Effector memory CD8-positive, alpha-beta T cell (primary cell): ENCODE results near the gene ARID1B.
"Not testable (repeated sequence)": the region's sequence is repeated elsewhere in the genome, so short reads cannot be mapped to it uniquely, and the experiment has no call there.

Experiments used
- ATAC-seq: fragments of 150-1000 bp; cut with Tn5 transposase; replicated peaks from 2 replicates; pipeline ENCODE4 v1.10.0; 2021; ENCODE audit warnings: mild to moderate bottlenecking, moderate library complexity
- DNase-seq, 3 experiments: peaks; one replicate each; pipeline ENCODE4 v3.0.0; 2021
- H3K27ac Mint-ChIP-seq, 2 donors: one replicate each; pipeline ENCODE4 v1.8.0; 2022; ENCODE audit warnings: mild to moderate bottlenecking in 2 of 2, mixed read lengths in 2 of 2, moderate library complexity in 2 of 2
- H3K27me3 Mint-ChIP-seq, 2 donors: one replicate each; pipeline ENCODE4 v1.8.0; 2022; ENCODE audit warnings: mixed read lengths in 2 of 2
- H3K36me3 Mint-ChIP-seq: one replicate; pipeline ENCODE4 v1.8.0; 2022; ENCODE audit warnings: mild to moderate bottlenecking, moderate library complexity, mixed read lengths; ENCODE audit not compliant: insufficient read depth
- H3K4me1 Mint-ChIP-seq, 2 donors: one replicate each; pipeline ENCODE4 v1.8.0; 2022; ENCODE audit warnings: low read depth in 2 of 2, mixed read lengths in 2 of 2
- H3K4me3 Mint-ChIP-seq, 2 donors: one replicate each; pipeline ENCODE4 v1.8.0; 2022; ENCODE audit warnings: mild to moderate bottlenecking in 2 of 2, mixed read lengths in 2 of 2, moderate library complexity in 2 of 2
- H3K9me3 Mint-ChIP-seq, 2 donors: one replicate each; pipeline ENCODE4 v1.8.0; 2022; ENCODE audit warnings: mixed read lengths in 2 of 2

ARID1B gene

DNA sequence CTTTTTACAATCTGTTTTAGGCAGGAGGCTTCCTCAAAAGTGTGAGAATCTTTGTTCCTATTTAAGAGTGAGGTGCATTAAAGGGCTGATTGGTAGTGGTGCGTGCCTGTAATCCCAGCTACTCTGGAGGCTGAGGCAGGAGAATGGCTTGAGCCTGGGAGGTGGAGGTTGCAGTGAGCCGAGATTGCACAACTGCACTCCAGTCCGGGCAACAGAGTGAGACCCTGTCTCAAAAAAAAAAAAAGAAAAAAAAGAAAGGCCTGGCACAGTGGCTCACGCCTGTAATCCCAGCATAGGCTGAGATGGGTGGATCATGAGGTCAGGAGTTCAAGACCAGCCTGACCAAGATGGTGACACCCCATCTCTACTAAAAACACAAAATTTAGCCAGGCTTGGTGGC lies 205.7 kb downstream of the ARID1B start:
- not testable (repeated sequence) for ATAC-seq, DNase-seq, H3K27me3 Mint-ChIP-seq, H3K9me3 Mint-ChIP-seq, H3K36me3 Mint-ChIP-seq
- H3K4me3 Mint-ChIP-seq: peak overlapping the region in 1 of 2 donors; percentile 27
- peak overlapping the region in 1 of 2 donors; percentile 8 for H3K27ac Mint-ChIP-seq
- peaks cover 60 to 77% of the 10 kb centered on the region in 2 donors for H3K4me1 Mint-ChIP-seq

DNA sequence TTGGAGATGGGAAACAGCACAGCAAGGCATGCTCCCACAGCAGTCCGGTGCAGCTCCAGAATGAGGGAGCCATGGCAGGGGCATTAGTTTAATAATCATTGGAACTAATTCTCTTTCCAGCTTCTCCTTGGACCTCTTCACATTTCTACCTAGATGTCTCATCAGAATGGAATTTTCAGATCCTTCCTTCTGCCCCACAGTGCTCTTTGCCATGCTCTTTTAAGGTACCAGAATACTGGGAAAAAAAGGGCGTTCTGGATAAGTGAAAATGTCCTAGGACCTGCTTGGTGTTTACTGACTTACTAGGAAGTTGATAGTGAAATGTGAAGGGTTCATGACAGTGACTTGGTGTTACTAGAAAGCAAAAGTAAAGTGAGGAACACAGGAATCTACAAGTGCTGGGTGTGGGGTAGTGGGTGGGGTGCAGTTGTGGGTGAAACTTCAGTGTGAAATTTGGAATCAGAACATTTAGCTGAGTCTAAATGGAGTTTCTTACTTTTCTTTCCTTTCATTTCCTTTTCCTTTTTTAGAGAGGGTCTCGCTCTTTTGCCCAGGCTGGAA lies 207.1 kb downstream of the ARID1B start:
- no peak for DNase-seq
- H3K27ac Mint-ChIP-seq: peak overlapping the region in 1 of 2 donors; percentile 73
- ATAC-seq: peak; percentile 50
- no peaks in the 10 kb centered on the region for H3K27me3 Mint-ChIP-seq
- peak overlapping the region; percentile 50 to 53 for H3K4me3 Mint-ChIP-seq
- no peaks in the 10 kb centered on the region for H3K9me3 Mint-ChIP-seq
- peaks cover 5% of the 10 kb centered on the region for H3K36me3 Mint-ChIP-seq
- peaks cover 64 to 74% of the 10 kb centered on the region in 2 donors for H3K4me1 Mint-ChIP-seq

DNA sequence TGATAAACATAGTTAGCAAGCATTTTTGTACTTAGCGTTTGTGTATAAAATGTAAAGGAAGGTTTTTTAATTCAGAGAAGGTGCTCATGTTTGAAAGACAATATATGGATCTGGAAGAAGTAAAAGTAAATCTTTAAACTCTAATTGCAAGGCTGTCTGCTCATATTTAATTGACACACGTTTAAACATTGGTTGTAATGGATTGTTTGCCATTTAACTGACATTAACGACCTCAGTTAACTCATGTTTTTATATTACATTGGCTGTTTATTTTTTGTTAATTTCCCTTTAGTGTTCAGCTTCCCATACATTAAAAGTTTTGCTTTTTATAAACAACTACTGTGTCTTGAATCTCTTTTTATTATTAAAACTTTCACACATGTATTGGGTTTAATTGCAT lies 208.1 kb downstream of the ARID1B start:
- no peak overlapping the region for H3K4me3 Mint-ChIP-seq
- H3K27me3 Mint-ChIP-seq: no peaks in the 10 kb centered on the region
- ATAC-seq (no peak), DNase-seq (no peak)
- peaks cover 68 to 72% of the 10 kb centered on the region in 2 donors for H3K4me1 Mint-ChIP-seq
- H3K27ac Mint-ChIP-seq: no peak overlapping the region
- H3K9me3 Mint-ChIP-seq: no peaks in the 10 kb centered on the region
- H3K36me3 Mint-ChIP-seq: peaks cover 5% of the 10 kb centered on the region

DNA sequence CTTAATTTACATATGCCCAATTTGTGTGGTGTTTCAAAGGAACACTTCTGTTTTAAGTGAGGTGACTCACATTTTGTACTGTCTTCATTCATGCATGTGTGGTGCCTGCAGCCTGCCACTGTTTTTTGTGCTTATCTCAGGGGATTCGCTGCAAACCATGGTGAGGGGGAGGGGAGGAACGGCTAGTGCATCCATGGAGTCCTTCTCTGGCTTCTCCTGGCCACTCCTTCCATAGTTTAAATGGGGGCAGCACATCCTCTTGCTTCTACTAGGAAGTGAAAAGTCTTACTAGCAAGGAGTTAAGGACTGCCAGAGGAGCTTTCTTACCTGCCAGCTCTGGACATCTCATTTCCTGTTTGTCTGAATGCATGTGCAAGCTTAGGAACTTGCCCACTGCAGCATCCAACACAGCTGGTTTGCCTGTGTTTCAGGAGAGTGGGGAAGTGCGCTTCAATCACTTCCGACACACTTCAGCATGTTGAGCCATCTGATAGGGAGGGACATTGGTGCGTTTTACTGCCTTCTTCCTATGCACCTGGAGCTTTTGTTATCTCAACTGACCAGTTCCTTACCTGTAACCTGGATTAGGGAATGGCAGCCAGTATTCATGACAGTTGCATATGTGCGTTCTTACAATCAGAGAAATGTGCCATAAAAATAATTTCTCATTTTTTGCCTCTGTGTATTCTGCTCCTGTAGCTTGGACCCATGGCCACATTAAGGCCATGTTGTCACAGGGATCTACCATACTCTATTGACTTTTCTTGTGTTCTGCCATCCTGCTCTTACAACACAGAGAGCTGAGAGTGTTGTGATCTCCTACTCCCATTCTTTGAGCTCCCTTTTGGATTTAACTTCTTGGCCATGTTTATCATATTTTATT lies 211.3 kb downstream of the ARID1B start:
- ATAC-seq: peak; percentile 27
- peak overlapping the region; percentile 5 to 20 for H3K27ac Mint-ChIP-seq
- H3K36me3 Mint-ChIP-seq: no peaks in the 10 kb centered on the region
- DNase-seq: no peak
- H3K27me3 Mint-ChIP-seq: no peaks in the 10 kb centered on the region
- H3K4me1 Mint-ChIP-seq: peaks cover 52 to 55% of the 10 kb centered on the region in 2 donors
- no peaks in the 10 kb centered on the region for H3K9me3 Mint-ChIP-seq
- H3K4me3 Mint-ChIP-seq: no peak overlapping the region

DNA sequence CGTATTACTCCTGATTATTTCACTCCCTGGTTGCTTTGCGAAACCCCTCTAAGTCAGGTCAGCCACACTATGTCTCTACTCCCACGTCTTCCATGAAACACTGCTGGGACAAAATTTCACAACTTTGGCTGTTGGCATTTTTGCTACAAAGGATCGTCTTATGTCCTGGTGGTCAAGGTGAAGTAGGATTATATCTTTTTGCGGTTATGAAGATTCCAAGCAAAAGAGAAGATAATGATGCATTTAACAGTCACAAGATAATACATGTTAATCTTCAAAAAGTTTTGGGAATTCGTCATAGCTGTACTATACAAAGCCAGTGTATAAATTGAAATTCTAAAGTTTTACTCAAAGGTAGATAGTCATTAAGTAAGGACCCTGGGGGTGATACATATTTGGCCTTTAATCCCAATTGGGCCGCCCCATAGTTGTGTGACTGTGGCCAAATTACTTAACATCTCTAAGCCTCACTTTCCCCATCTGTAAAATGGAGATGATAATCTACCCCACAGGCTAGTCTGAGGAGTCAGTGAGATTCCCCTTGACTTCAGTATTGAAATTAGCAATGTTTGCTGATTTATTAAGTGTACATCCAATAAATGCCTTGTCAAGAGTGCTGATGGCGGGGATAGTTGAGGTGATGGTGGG lies 212.1 kb downstream of the ARID1B start:
- H3K27me3 Mint-ChIP-seq: no peaks in the 10 kb centered on the region
- H3K27ac Mint-ChIP-seq: peak overlapping the region in 1 of 2 donors; percentile 35
- no peak for DNase-seq
- no peak for ATAC-seq
- no peaks in the 10 kb centered on the region for H3K9me3 Mint-ChIP-seq
- peaks cover 45 to 47% of the 10 kb centered on the region in 2 donors for H3K4me1 Mint-ChIP-seq
- no peaks in the 10 kb centered on the region for H3K36me3 Mint-ChIP-seq
- H3K4me3 Mint-ChIP-seq: no peak overlapping the region

DNA sequence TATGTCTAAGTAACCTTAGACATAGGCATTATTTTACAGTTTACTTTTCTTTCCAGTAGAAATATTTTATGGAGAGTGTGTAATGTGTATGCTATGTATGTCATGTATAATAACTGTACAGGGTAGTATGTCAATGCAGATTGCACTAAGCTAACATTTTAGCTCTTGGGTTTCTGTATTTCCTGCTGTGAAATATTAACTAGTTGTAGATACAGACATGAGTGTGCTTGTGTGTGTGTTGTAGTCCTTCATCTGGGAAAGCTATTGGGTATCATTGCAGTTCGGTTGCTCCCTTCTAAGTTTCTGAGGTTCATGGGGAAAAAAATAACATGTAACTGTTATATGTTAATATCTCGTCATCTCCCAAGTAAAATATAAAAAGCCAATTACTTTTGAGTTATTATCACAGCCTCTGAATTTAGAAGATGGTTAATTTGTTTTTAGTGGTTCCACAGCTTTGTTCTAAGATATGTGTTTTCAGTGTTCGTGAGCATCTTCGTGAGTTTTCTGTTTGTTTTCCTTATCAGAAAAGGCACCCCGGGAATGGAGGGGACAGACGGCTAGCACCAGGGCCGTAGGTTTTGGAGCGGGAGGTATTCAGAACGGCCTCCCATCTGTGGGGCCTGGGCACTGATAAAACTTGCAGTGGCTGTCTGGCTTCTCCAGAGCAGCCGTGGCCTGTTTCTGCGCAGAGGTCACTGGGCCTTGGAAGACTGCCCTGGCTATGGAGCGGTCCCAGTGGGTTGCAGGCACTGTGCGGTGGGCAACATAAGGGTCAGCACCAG lies 215.0 kb downstream of the ARID1B start:
- H3K27ac Mint-ChIP-seq: peak overlapping the region; percentile 16 to 32
- H3K4me3 Mint-ChIP-seq: no peak overlapping the region
- DNase-seq: no peak
- H3K9me3 Mint-ChIP-seq: no peaks in the 10 kb centered on the region
- H3K27me3 Mint-ChIP-seq: no peaks in the 10 kb centered on the region
- no peak for ATAC-seq
- no peaks in the 10 kb centered on the region for H3K36me3 Mint-ChIP-seq
- H3K4me1 Mint-ChIP-seq: peaks cover 38 to 41% of the 10 kb centered on the region in 2 donors

DNA sequence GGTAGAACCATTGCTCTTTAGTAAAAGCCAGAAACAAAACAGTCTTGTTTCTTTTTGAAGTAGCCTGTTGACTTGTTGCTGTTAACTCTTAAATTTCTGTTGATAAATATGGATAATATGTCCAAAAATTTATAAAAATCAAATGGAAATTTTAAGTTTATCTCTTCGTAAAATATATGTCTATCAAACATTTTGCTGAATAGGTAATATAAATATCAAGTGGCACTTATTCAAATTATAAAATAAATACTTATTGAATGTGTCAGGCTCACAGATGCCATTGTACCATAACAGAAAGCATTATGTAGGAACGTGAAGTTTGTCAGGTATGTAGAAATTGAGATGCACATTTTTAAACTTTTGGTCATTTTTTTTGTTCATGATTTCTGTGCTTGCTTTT lies 216.5 kb downstream of the ARID1B start:
- DNase-seq: no peak
- ATAC-seq: no peak
- H3K36me3 Mint-ChIP-seq: no peaks in the 10 kb centered on the region
- H3K4me1 Mint-ChIP-seq: peaks cover 30 to 34% of the 10 kb centered on the region in 2 donors
- no peak overlapping the region for H3K4me3 Mint-ChIP-seq
- no peaks in the 10 kb centered on the region for H3K9me3 Mint-ChIP-seq
- no peak overlapping the region for H3K27ac Mint-ChIP-seq
- no peaks in the 10 kb centered on the region for H3K27me3 Mint-ChIP-seq

DNA sequence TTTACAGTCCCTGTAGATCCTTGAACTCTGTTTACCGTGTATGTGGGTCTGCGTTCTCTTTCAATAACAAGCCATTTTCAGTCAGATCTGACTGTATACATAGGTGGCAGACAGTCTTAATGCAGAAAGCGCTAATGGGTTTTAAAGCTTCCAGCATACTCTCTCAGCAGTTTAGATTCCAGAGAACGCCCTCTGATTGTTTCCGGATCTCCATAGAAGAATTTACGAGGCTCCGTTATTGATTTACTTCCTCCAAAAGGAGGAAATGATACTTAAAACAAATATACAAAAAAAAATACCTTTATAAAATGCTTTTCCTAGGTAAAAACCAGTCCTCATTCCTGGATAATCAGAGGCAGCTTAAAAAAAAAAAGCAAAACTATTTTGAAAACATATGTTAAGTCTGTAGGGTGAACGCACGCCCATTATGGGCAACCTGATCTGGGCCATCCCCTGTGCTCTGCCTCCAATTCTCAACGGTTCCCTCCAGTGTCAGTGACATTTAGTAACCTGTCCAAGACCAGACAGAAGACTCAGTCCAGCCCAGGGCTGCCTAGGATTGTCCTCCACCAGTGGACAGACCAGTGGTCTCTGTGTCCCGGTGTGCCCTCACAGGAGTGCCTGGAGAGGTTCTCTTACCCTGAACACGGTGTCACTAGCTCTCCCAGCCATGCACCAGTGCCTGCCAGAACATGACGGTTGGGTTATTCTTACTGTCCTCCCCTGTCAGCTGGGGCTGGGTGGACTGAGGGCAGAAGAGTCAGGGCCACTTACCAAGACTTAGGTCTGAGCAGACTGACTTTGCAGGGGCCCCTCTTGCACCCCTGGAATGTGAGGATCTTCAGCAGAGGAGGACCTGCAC lies 217.3 kb downstream of the ARID1B start:
- ATAC-seq (no peak), DNase-seq (no peak)
- H3K27ac Mint-ChIP-seq: no peak overlapping the region
- H3K4me1 Mint-ChIP-seq: peaks cover 25 to 30% of the 10 kb centered on the region in 2 donors
- no peaks in the 10 kb centered on the region for H3K36me3 Mint-ChIP-seq
- H3K4me3 Mint-ChIP-seq: no peak overlapping the region
- no peaks in the 10 kb centered on the region for H3K27me3 Mint-ChIP-seq
- no peaks in the 10 kb centered on the region for H3K9me3 Mint-ChIP-seq

DNA sequence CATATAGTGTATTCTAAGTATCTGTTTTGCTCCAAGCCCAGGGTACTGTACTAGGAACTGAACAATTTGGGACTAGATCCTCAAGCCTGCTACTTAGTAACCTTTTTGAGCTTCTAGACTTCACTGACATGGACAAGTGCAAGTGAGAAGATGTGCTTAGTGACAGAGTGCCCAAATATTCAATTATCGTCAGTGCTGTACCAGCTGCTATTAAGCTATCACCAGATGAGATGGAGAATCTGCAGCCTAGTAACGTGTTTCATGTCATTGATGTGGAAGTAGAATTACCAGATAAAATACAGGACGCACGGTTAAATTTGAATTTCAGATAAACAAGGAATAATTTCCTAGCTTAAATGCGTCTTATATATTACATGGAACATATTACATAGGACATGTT lies 218.3 kb downstream of the ARID1B start:
- ATAC-seq: no peak
- no peak overlapping the region for H3K27ac Mint-ChIP-seq
- peaks cover 25 to 33% of the 10 kb centered on the region in 2 donors for H3K4me1 Mint-ChIP-seq
- DNase-seq: no peak
- no peaks in the 10 kb centered on the region for H3K36me3 Mint-ChIP-seq
- no peaks in the 10 kb centered on the region for H3K27me3 Mint-ChIP-seq
- no peak overlapping the region for H3K4me3 Mint-ChIP-seq
- no peaks in the 10 kb centered on the region for H3K9me3 Mint-ChIP-seq

DNA sequence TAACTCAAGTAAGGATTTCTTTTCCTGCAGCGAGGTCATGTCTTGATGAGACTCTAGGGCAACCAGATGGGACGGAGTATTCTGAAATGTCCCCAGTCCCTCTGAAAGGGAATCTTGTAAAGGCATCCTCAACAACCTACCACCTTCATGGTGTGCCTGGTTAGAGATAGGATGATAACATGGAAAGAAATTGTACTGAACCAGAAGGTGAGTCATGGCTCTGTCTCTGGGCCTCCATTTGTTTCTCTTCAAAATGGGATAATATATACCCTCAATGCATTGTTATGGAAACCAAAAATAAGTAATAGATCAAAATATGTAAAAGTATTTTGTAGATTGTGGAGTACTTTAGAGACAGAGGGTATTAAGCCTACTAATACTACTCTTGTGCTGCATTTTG lies 219.1 kb downstream of the ARID1B start:
- Mint-ChIP-seq H3K27me3 (no peaks in the 10 kb centered on the region), H3K36me3 (no peaks in the 10 kb centered on the region), H3K9me3 (no peaks in the 10 kb centered on the region), H3K4me3 (no peak overlapping the region), H3K27ac (no peak overlapping the region), H3K4me1 (peaks cover 26 to 33% of the 10 kb centered on the region in 2 donors)
- ATAC-seq (no peak), DNase-seq (no peak)

DNA sequence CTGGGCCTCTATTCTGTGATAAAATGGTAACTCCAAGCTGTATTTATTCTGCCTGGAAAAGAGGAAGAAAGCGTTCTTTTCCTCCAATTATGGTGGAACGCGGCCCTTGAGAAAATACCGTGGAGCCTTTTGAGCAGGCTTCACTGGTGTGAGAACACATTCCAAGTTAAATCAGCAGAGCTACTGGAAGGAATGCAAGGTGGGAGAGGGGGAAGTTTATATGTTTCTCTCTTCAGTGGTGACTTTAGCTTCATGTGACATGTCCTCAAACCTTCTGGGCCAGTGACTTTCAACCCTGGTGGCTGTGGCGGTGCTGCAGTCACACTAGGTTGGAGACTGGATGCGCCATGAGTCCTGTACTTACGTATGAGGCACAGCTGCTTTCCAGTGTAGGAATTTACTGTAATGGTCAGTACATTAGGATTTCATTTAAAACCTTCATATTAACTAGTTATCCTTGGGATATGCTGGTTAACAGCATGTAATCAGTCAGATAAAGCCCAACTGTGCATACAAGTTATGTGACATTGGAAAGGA lies 221.7 kb downstream of the ARID1B start:
- DNase-seq (no peak), ATAC-seq (no peak)
- Mint-ChIP-seq H3K4me3 (no peak overlapping the region), H3K27me3 (no peaks in the 10 kb centered on the region), H3K36me3 (peaks cover 4% of the 10 kb centered on the region), H3K9me3 (no peaks in the 10 kb centered on the region), H3K4me1 (peaks cover 30 to 37% of the 10 kb centered on the region in 2 donors), H3K27ac (no peak overlapping the region)

DNA sequence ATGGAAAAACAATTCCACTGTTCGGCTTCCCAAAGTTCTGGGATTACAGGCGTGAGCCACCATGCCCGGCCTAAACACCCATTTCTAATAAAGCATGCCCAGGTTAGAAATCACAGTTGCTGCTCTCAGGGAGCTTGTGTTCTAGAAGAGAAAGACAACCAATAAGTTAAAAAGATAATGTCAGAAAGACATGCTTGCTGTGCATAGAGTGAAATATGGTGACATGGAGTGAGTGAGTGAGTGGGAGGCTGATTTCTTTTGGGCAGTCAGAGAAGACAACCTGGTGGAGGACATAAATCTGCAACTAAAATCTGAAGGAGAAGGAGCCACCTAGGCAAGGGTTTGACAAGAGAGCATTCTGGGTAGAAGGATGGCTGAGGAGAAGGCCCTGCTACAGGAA lies 222.6 kb downstream of the ARID1B start:
- peaks cover 4% of the 10 kb centered on the region for H3K36me3 Mint-ChIP-seq
- H3K4me1 Mint-ChIP-seq: peaks cover 27 to 43% of the 10 kb centered on the region in 2 donors
- no peaks in the 10 kb centered on the region for H3K27me3 Mint-ChIP-seq
- ATAC-seq (no peak), DNase-seq (no peak)
- no peak overlapping the region for H3K4me3 Mint-ChIP-seq
- H3K9me3 Mint-ChIP-seq: no peaks in the 10 kb centered on the region
- no peak overlapping the region for H3K27ac Mint-ChIP-seq
